SK-MEL-5 (cell line): ENCODE data around the gene MYO10. TPM values are rescaled to one million over a fixed set of nuclear protein-coding genes. Genes with fewer than 3 reads are reported as not detected.
A peak's percentile ranks its signal among the peaks of the same experiment; 100 is the strongest.
"Not testable (repeated sequence)": the region's sequence is repeated elsewhere in the genome, so short reads cannot be mapped to it uniquely, and the experiment has no call there.

Experiments used
- DNase-seq: peaks from one replicate; pipeline ENCODE4 v3.0.0-alpha.2; 2016; ENCODE audit warnings: low read depth, low spot score
- in situ Hi-C: cut with HindIII; loops from 2 replicates; pipeline ENCODE4 v1.10.0; 2016; ENCODE audit warnings: low sequenced_read_pairs, high pct_unique_total_duplicates, low pct_unique_long_range_greater_than_20kb
- total RNA-seq: library from RNA; depleted of rRNA; stranded (reverse); fragments of >200 nt; shearing (Covaris generic); gene quantifications from 2 replicates; pipeline ENCODE4 v1.2.3, GENCODE V29; 2014

Gene MYO10
- total RNA-seq, 1 experiment from 2014 or later = 161 TPM

DNA sequence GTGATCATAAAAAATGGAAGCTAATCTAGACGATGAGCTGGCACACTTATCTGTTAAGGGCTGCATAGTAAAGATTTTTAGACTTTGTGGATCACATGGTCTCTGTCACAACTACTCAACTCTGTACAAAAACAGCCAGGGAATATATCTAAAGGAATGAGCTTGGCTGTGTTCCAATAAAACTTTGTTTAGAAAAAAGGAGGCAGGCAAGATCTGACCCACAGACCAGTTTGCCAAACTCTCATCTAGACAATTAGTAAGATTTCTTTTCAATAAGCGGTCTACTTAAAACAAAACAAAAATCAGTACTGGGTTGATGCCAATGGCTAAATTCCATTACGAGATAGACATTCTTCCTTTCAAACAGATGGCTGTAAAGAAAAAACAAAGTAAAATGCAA lies 266.3 kb downstream of the MYO10 start:
- no peak for DNase-seq
- in situ Hi-C loops = loop anchor here (25.0 kb wide), 1 partner anchor 182 kb away; no protein-coding TSS in a partner anchor

DNA sequence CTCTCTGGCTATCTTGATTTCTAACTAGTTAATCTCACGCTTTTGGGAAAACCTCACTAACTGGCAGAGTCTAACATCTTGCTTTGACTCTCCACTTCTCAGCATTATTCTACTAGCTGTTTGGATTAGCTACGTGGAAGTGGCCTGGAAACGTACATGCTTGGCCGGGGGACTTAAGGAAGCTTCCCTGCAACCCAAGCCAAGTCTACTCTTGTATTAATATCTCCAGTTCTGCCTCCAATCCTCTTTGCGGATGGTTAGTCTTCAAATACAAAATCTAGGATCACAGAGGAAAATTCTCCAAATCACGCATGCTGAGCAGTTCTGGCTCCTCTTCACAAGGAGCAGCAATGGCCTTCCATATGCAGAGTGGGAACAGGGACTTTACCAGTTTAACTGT lies 267.5 kb downstream of the MYO10 start:
- no peak for DNase-seq
- in situ Hi-C loops = loop anchor here (25.0 kb wide), 1 partner anchor 181 kb away; no protein-coding TSS in a partner anchor

DNA sequence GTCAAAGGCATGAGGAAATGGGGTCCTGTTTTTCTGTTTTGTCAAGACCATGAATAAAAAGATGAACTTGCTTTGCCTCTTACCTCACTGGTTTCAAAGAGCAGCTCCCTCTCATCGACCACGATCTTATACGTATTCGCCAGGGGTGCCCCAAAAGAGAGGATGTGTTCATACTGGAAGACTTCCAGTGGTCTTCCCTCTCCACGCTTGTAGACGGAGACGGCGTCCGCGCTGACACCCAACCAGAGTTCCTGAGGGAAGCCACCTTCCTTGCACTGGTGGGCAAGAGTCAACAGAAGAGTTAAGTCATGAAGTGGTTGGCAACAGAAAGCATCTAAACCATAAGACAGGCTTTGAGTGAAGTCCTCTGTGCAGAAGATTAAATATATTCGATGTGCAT lies 267.9 kb downstream of the MYO10 start:
- in situ Hi-C loops = loop anchor here (25.0 kb wide), 1 partner anchor 181 kb away; no protein-coding TSS in a partner anchor
- DNase-seq = no peak

DNA sequence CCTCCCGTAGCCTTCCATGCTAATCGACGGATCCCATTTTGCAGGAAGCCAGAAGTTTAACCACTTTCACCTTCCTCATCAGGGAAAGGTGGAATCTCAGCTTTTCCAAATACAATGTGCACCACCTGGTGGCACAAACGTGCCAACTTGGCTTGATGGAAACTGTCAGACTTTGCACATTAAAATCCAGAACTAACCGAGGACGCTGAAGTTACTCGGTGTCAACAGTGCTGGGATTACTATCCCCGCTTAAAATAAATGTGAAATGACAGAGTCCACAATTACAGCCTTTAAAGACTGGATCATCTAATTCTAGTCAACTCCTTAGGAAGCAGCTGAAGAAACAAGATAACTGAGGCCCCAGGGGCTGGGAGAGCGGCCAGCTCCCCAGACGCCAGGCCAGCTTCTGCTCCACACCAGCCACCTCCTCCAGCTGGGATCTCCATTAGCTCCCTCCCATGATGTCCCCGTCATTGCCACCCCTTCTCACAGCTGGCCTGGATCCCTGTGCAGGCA lies 269.1 kb downstream of the MYO10 start:
- in situ Hi-C loops = loop anchor here (25.0 kb wide), 1 partner anchor 180 kb away; no protein-coding TSS in a partner anchor
- DNase-seq = peak; percentile 62

DNA sequence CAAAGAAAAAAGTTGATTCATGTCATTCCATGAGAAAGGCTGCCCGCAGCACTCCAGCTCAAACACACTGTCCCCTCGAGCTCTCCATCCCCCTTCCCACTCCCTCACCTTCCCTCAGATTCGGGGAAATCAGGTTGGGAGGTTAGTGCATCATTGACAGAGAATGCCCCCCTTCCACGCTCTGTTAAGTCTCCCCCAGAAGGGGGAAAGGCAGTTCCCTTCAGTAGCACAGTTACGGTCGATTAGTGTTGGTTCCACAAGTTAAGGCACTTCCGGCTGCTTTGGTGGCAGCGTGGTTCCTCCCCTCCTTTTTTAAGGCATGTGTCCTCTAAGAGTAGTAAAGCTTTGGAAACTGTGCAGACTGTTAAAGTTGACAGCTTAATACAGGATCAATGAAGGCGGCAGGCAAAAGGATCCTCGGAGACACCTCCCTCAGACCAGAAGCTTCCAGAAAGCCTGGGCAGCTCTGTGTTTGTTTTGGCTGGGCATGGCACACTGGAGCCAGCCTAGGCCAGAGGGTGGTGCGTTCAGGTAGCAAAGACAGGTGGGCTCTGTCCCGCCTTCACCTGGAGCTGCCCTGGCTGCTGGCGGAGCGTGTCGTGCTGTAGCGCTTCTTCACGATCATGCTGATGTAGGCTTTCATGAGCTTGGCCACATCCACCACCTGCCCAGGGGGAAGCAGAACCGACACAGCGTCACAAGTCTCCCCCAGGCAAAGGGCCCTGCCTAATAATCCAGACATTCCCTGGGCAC lies 269.8 kb downstream of the MYO10 start:
- DNase-seq = no peak
- in situ Hi-C loops = loop anchor here (25.0 kb wide), 1 partner anchor 179 kb away; no protein-coding TSS in a partner anchor

DNA sequence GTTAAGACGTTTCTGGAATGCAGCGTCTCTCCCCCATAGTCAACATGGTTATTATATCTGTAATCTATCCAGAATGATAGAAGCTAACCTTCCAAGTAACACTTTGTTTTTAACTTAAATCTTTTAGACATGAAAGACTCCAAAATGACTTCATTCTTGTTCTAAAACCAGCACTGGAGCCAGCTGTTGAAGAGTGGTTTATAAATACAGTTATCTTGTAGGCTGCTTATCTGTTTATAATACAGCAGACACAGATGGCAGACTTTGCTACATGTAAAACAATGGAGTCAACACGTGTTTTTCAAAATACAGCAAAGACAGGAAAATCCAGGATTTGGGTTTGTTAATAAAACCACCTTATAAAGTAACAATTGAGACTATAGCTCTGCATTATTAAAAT lies 270.5 kb downstream of the MYO10 start:
- in situ Hi-C loops = loop anchor here (25.0 kb wide), 1 partner anchor 178 kb away; no protein-coding TSS in a partner anchor
- no peak for DNase-seq

DNA sequence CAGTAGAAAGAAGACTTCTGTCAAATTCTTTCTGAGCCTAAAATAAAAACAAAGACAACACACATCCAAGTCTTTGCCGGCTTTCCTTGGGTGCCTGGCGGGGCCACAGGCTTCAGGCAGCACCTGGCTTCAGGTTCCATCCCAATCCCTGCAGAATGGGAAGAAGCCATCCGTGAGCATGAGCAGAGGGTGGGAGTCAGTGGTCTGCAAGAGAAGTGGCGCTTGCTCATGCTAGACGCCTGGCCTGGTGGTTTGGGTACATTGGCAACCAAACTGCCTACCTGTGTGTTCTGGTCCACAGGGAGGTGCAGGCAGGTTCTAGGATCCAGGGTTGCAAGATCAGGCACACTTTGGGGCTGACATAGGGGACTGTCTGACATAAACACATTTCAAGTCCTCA lies 271.7 kb downstream of the MYO10 start:
- no peak for DNase-seq
- in situ Hi-C loops = loop anchor here (25.0 kb wide), 1 partner anchor 177 kb away; no protein-coding TSS in a partner anchor

DNA sequence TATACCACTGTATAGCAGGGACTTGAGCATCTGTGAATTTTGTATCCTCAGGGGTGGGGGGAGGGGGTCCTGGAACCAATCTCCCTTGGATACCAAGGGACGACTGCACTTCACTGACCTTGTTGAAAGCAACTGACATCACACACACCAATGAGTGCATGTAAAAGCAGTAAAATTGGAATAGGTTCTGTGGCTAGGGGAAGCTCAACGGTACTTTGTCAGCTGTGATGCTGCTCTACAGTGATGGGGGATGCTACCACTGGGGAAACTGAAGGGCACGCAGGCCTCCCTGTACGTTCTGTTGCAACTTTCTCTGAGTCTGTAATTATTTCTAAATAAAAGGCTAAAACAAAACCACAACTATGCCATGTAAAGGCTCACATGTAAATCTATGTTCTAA lies 272.2 kb downstream of the MYO10 start:
- no peak for DNase-seq
- in situ Hi-C loops = loop anchor here (25.0 kb wide), 1 partner anchor 177 kb away; no protein-coding TSS in a partner anchor

DNA sequence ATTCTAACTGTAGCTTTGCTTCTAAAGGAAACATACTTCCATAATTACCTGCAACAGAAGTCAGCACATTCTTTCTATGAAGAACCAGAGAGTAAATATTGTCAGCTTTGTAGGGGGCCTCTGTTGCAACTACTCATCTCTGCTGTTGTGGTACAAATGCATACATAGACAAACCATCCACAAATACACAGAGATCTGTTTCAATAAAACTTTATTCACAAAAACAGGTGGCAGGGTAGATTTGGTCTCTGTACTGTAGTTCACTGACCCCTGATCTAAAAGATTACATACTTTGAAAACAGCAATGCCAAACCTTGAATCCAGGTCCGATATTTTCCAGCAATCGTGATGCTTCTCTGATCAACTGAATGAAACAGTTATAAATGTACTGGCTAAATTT lies 274.4 kb downstream of the MYO10 start:
- in situ Hi-C loops = loop anchor here (25.0 kb wide), 1 partner anchor 174 kb away; no protein-coding TSS in a partner anchor
- no peak for DNase-seq

DNA sequence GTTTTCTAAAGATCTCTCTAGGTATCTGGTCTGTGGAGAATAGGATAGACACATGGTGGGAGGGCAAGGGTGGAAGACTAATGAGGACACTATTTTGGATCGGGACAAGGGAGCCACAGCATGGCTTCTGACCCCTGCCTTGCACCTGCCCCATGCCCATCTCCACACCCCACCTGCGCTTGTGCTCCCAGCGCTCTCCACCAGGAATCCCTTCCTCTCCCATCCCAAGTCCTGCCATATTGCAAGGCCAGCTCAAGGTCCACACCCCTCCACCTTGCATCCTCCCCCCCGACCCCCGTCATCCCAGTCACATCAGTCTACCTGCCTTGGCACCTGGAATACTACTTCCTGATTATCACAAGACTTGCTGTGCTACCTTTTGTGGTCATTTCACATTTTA lies 275.1 kb downstream of the MYO10 start:
- DNase-seq = no peak
- in situ Hi-C loops = loop anchor here (25.0 kb wide), 1 partner anchor 174 kb away; no protein-coding TSS in a partner anchor

DNA sequence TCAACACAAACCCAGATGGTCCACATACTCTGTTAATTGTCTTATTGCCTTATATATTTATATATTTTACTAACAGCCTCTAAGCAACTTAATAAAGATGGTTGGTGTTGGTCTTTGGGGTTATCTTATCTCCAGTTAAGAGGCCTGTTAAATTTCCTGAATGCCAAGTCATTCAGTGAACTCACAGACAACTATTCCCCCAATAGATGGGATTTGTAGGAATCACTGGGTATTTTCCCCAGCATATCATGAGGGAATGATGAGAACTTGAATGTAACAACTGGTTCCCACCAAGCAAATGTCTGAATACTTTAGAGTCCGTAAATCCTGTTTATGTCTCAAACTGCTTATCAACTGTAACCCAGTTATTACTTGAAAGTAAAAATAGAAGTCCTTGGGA lies 276.6 kb downstream of the MYO10 start:
- DNase-seq = no peak
- in situ Hi-C loops = loop anchor here (25.0 kb wide), 1 partner anchor 172 kb away; no protein-coding TSS in a partner anchor

DNA sequence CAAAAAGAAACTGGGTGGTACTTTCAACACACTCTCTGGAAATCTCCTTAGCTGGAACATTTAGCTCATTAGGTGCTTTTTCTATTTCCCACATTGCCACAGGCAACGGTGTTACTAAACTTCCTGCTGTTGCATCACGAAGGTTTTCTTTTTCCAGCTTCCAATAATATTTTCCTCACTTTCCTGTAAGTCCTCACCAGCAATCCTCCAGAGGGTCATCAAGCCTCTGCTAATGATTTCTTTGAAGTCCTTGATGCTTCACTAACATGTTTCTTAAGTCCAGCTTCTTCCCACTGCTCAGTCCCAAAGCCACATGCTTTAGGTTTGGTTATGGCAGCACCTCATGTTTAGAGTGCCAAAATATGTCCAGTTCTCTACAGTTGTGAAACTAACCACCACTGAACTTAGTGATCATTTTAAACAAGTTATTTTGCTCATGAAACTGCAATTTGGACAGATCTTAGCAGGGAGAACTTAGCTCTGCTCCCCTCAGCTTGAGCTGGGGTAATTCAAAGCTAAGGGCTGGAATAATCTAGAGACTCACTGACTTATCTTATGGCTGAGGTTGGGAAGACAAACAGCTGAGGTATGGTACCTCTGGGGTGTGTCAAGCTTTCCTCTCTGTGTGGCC lies 279.4 kb downstream of the MYO10 start:
- in situ Hi-C loops = loop anchor here (25.0 kb wide), 1 partner anchor 169 kb away; no protein-coding TSS in a partner anchor
- no peak for DNase-seq

DNA sequence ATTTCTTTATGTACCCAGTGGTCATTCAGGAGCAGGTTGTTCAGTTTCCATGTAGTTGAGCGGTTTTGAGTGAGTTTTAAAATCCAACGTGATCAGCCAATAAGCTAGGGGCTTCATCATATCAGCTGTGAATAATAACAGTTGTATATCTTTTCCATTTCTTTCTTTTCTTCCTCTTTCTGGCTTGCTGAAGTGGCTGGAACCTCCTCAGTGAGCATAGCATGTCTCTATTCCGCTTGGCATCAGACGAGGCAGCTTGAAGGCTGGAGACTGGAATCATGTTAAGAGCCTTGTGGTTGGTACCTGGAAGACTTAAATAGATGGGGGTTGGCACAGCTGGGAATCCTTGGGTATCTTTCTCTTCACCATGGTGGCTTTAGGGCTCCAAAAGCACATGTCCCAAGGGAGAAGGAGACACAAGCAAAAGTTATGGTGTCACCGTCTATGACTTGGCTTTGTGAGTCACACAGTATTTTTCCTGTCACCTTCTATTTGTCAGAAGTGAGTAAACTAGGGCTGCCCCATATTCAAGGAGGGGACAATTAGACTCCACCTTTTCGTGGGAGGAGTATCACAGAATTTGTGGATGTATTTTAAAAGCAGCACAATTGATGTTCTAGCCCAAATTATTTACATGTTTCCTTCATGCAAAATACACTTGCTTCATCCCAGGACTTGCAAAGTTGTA lies 281.3 kb downstream of the MYO10 start:
- in situ Hi-C loops = loop anchor here (25.0 kb wide), 1 partner anchor 167 kb away; no protein-coding TSS in a partner anchor
- DNase-seq = no peak

DNA sequence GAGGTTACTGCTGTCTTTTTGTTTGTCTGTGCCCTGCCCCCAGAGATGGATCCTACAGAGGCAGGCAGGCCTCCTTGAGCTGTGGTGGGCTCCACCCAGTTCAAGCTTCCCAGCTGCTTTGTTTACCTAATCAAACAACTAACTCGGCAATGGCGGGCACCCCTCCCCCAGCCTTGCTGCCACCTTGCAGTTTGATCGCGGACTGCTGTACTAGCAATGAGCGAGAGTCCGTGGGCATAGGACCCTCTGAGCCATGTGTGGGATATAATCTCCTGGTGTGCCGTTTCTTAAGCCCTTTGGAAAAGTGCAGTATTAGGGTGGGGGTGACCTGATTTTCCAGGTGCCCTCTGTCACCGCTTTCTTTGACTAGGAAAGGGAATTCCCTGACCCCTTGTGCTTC lies 287.3 kb downstream of the MYO10 start:
- in situ Hi-C loops, DNase-seq: not testable (repeated sequence)

DNA sequence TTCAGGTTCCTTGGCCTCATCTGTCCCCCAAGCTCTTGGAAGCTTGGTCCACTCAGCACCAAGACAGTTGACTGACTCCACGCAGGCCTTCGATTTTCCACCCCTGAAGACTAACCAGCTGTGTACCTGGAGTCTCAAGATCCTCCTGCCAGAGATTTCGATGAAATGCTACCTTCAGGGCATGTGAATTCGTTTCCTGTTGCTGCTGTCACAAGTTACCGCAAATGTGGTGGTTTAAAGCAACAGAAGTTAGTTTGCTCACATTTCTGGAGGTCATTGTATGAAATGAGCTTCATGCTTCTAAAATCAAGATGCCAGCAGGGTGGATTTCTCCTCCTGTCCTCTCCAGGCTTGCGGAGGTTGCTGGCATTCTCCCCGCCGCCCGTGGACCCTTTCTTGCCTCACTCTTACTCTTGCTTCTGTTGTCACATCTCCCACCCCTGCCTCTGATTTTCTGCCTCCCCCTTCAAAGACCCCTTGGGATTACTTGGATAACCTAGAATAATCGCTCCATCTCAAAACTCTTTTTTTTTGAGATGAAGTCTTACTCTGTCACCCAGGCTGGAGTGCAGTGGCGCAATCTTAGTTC lies 291.7 kb downstream of the MYO10 start:
- DNase-seq = no peak
- in situ Hi-C loops = no loop called here

DNA sequence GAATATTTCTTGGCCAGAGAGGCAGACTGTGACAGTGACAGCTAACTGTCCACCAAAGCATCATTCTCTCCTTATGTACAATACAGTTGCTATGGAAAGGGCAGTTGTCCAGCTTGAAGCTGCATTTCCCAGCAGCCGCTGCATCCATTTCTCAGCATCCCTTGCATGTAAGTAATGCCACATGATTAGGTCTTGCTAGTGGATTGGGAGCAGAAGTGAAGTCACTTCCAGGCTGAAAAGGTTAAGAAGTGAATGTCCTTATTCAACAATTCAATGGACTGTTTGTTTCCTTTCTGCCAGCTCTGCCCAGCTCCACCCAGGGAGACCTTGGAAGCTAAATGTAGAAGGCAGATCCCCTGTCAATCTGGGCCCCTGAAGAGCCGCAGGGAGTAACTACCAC lies 293.2 kb downstream of the MYO10 start:
- in situ Hi-C loops = no loop called here
- DNase-seq = peak; percentile 100

DNA sequence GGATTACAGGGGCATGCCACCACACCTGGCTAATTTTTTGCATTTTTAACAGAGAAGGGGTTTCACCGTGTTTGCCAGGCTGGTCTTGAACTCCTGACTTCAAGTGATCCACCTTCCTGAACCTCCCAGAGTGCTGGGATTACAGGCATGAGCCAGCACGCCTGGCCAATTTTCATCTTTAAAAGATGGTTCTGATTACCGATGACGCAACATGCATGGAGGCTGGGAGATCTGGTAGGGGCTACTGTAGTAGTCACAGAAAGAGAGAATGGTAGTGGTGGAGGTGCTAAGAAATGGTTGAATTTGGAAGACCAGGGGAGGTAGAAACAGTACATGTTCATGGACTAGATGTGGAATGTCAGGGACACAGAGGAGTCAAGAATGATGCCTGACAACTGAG lies 296.9 kb downstream of the MYO10 start:
- in situ Hi-C loops = no loop called here

More for the DNA sequence above, 296.9 kb downstream of the MYO10 start:
- no peak for DNase-seq
